Parathyroid adenoma (tissue), 2 donors: ENCODE data around the gene MFAP2.
"Not testable (repeated sequence)": the region's sequence is repeated elsewhere in the genome, so short reads cannot be mapped to it uniquely, and the experiment has no call there.

Experiments
- H2AFZ ChIP-seq: fragments of 300-600 bp; sonication (generic); one replicate; pipeline ENCODE4 v1.7.0; 2017; ENCODE audit warnings: antibody characterized with exemption, mild to moderate bottlenecking
- H3K27ac ChIP-seq: fragments of 300-600 bp; sonication (generic); one replicate; pipeline ENCODE4 v1.7.0; 2017
- H3K27me3 ChIP-seq: fragments of 300-600 bp; sonication (generic); one replicate; pipeline ENCODE4 v1.7.0; 2017; ENCODE audit warnings: low read length; ENCODE audit not compliant: control insufficient read depth, insufficient read depth
- H3K36me3 ChIP-seq: fragments of 300-600 bp; sonication (generic); one replicate; pipeline ENCODE4 v1.7.0; 2017; ENCODE audit warnings: low read length; ENCODE audit not compliant: control insufficient read depth, insufficient read depth
- H3K4me1 ChIP-seq: fragments of 300-600 bp; sonication (generic); one replicate; pipeline ENCODE4 v1.7.0; 2017; ENCODE audit warnings: control low read depth
- H3K4me2 ChIP-seq: fragments of 300-600 bp; sonication (generic); one replicate; pipeline ENCODE4 v1.7.0; 2017; ENCODE audit warnings: low read length
- H3K4me3 ChIP-seq: fragments of 300-600 bp; sonication (generic); one replicate; pipeline ENCODE4 v1.7.0; 2017; ENCODE audit warnings: low read depth, low read length
- H3K79me2 ChIP-seq: fragments of 300-600 bp; sonication (generic); one replicate; pipeline ENCODE4 v1.7.0; 2017; ENCODE audit warnings: control low read depth
- H3K9ac ChIP-seq: fragments of 300-600 bp; sonication (generic); one replicate; pipeline ENCODE4 v1.7.0; 2017; ENCODE audit warnings: mild to moderate bottlenecking
- H3K9me3 ChIP-seq: fragments of 300-600 bp; sonication (generic); one replicate; pipeline ENCODE4 v1.7.0; 2017; ENCODE audit warnings: low read length; ENCODE audit not compliant: control insufficient read depth
- TF ChIP-seq, protein P1 (sequence below): fragments of 300-600 bp; sonication (generic); IDR thresholded peaks from one replicate; pipeline ENCODE4 v1.7.0; 2017; ENCODE audit warnings: antibody characterized with exemption, mild to moderate bottlenecking
- donor health status: primary hyperparathyroidism.

Gene MFAP2

DNA sequence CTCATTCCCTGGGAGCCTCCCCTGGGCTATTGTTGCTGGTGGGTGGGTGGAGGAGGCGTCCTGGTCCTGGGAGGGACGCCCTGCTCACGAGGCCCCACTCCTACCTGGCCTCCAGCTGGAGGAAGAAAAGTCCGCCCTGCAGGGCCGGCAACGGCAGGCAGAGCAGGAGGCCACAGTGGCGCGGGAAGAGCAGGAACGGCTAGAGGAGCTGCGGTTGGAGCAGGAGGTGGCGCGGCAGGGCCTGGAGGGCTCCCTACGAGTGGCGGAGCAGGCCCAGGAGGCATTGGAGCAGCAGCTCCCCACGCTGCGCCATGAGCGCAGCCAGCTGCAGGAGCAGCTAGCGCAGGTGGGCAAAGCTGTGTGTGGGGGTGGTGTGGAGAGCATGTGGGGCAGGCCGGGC, 33.8 kb downstream of the MFAP2 start:
- TF ChIP-seq, protein P1, sequence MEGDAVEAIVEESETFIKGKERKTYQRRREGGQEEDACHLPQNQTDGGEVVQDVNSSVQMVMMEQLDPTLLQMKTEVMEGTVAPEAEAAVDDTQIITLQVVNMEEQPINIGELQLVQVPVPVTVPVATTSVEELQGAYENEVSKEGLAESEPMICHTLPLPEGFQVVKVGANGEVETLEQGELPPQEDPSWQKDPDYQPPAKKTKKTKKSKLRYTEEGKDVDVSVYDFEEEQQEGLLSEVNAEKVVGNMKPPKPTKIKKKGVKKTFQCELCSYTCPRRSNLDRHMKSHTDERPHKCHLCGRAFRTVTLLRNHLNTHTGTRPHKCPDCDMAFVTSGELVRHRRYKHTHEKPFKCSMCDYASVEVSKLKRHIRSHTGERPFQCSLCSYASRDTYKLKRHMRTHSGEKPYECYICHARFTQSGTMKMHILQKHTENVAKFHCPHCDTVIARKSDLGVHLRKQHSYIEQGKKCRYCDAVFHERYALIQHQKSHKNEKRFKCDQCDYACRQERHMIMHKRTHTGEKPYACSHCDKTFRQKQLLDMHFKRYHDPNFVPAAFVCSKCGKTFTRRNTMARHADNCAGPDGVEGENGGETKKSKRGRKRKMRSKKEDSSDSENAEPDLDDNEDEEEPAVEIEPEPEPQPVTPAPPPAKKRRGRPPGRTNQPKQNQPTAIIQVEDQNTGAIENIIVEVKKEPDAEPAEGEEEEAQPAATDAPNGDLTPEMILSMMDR = no peak

GRCh38 chr1:16946185-16946584, 34.2 kb downstream of the MFAP2 start:
- H3K36me3 ChIP-seq, H3K9me3 ChIP-seq, H3K27me3 ChIP-seq, H3K79me2 ChIP-seq, H3K27ac ChIP-seq, H3K4me1 ChIP-seq, H2AFZ ChIP-seq, H3K4me2 ChIP-seq, H3K4me3 ChIP-seq, H3K9ac ChIP-seq: not testable (repeated sequence)

More for the DNA sequence above, 33.8 kb downstream of the MFAP2 start:
- Histone ChIP-seq H3K4me3 (no peak overlapping the region), H3K9me3 (no peaks in the 10 kb centered on the region), H3K79me2 (no peaks in the 10 kb centered on the region), H3K4me2 (no peak overlapping the region), H3K27ac (no peak overlapping the region), H3K4me1 (no peaks in the 10 kb centered on the region), H3K9ac (no peak overlapping the region), H3K36me3 (no peaks in the 10 kb centered on the region), H3K27me3 (no peaks in the 10 kb centered on the region), H2AFZ (no peak overlapping the region)

GRCh38 chr1:16945512-16945911, 34.9 kb downstream of the MFAP2 start:
- not testable (repeated sequence) for H3K79me2 ChIP-seq, H3K9me3 ChIP-seq, H3K4me2 ChIP-seq, H3K9ac ChIP-seq, H3K4me1 ChIP-seq, H2AFZ ChIP-seq, H3K27me3 ChIP-seq, H3K4me3 ChIP-seq, H3K27ac ChIP-seq, H3K36me3 ChIP-seq

GRCh38 chr1:16944038-16944437, 36.4 kb downstream of the MFAP2 start:
- H3K27ac ChIP-seq = no peak overlapping the region
- no peaks in the 10 kb centered on the region for H3K4me1 ChIP-seq
- no peak overlapping the region for H2AFZ ChIP-seq
- H3K4me3 ChIP-seq = no peak overlapping the region
- no peaks in the 10 kb centered on the region for H3K9me3 ChIP-seq
- H3K9ac ChIP-seq = no peak overlapping the region
- no peaks in the 10 kb centered on the region for H3K36me3 ChIP-seq
- no peak overlapping the region for H3K4me2 ChIP-seq
- H3K27me3 ChIP-seq = no peaks in the 10 kb centered on the region
- H3K79me2 ChIP-seq = no peaks in the 10 kb centered on the region
- TF ChIP-seq, protein P1 = no peak

DNA sequence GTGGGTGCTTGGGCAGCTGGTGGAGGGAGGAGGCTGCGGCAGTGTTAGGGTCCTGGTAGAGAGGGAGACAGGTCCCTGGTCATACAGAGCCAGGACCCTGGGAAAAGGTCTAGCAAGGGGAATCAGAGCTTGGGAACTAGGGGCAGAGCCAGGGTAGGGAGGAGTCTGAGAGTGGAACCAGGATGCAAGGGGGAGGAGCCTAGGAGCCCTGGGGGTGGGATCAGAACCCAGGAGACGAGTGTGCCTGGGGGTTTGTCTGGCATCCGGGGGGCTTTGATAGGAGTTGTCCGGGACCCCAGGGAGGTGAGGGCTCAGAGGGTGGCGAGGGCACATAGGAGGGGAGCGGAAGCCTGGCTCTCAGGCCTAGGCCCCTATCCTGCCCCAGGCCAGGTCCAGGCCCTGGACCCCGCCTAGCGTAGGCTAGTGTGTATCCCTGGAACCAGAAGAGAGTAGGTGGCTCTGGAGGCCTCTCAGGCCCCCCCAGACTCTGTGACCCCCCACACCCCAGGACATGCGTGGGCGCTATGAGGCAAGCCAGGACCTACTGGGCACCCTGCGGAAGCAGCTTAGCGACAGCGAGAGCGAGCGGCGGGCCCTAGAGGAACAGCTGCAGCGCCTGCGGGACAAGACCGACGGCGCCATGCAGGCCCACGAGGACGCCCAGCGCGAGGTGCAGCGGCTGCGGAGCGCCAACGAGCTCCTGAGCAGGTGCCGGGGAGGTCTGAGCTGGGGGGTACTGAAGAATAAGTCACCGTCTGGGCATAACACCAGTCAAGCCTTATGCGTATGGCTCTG, 40.8 kb downstream of the MFAP2 start:
- not testable (repeated sequence) for H3K4me2 ChIP-seq, H3K9me3 ChIP-seq, H3K79me2 ChIP-seq, H3K4me3 ChIP-seq, H3K9ac ChIP-seq, H3K36me3 ChIP-seq, H2AFZ ChIP-seq, H3K27me3 ChIP-seq, H3K27ac ChIP-seq, H3K4me1 ChIP-seq

GRCh38 chr1:16938351-16939321, 41.8 kb downstream of the MFAP2 start:
- H3K4me1 ChIP-seq = no peaks in the 10 kb centered on the region
- no peaks in the 10 kb centered on the region for H3K27me3 ChIP-seq
- H3K27ac ChIP-seq = no peak overlapping the region
- no peak overlapping the region for H3K9ac ChIP-seq
- no peak overlapping the region for H2AFZ ChIP-seq
- no peaks in the 10 kb centered on the region for H3K9me3 ChIP-seq
- no peaks in the 10 kb centered on the region for H3K36me3 ChIP-seq
- TF ChIP-seq, protein P1 = no peak
- H3K4me2 ChIP-seq = no peak overlapping the region
- no peaks in the 10 kb centered on the region for H3K79me2 ChIP-seq
- no peak overlapping the region for H3K4me3 ChIP-seq

GRCh38 chr1:16936580-16936979, 43.8 kb downstream of the MFAP2 start:
- H2AFZ ChIP-seq, H3K4me1 ChIP-seq, H3K36me3 ChIP-seq, H3K9ac ChIP-seq, H3K4me2 ChIP-seq, H3K4me3 ChIP-seq, H3K27me3 ChIP-seq, H3K9me3 ChIP-seq, H3K27ac ChIP-seq, H3K79me2 ChIP-seq: not testable (repeated sequence)

DNA sequence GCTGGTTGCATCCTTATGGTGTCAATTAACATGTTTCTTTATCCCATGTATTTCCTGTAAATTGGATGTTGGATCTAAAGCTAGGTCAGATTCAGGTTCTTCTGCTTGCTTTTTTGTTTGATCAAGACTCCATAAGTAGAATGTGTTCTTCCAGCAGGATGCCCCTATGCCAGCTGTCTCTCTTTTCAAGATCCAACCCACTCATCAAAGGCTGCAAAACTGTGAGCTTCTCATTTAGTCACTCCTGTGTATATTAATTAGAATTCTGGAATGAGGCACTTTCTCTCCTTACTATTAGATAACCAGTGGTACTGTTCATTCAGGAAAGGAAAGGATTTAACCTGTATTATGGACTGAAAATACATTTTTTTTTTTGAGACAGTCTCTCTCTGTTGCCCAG, 46.5 kb downstream of the MFAP2 start:
- not testable (repeated sequence) for H2AFZ ChIP-seq, H3K27ac ChIP-seq, H3K4me3 ChIP-seq, H3K27me3 ChIP-seq, H3K9me3 ChIP-seq, H3K9ac ChIP-seq, H3K36me3 ChIP-seq, H3K79me2 ChIP-seq, H3K4me1 ChIP-seq, H3K4me2 ChIP-seq
